T-helper 1 cell (primary cell): ENCODE measurements around the gene SLC13A4.
"Not testable (repeated sequence)": the region's sequence is repeated elsewhere in the genome, so short reads cannot be mapped to it uniquely, and the experiment has no call there.

Experiments
- DNase-seq, 5 donors: peaks; one replicate each; pipeline ENCODE4 v3.0.0-alpha.2; 2012 to 2020
- total RNA-seq, 4 donors: gene quantifications; one replicate each; lab custom pipeline; 2026; lab: John Stamatoyannopoulos, UW

Gene SLC13A4
- total RNA-seq: 0 to 0.54 (median 0) reads per million in 4 donors

GRCh38 chr7:135728136-135728669 is at the start of gene SLC13A4:
TSS of gene SLC13A4 (minus strand) at chr7:135728186. CDS start at chr7:135727496, 690 bp downstream.
- no peak for DNase-seq

- not testable (repeated sequence) for DNase-seq
Observed at GRCh38 chr7:135775915-135776314, 47.9 kb upstream of the SLC13A4 start.

- no peak for DNase-seq
Observed at GRCh38 chr7:135775230-135775629, 47.2 kb upstream of the SLC13A4 start.

DNA sequence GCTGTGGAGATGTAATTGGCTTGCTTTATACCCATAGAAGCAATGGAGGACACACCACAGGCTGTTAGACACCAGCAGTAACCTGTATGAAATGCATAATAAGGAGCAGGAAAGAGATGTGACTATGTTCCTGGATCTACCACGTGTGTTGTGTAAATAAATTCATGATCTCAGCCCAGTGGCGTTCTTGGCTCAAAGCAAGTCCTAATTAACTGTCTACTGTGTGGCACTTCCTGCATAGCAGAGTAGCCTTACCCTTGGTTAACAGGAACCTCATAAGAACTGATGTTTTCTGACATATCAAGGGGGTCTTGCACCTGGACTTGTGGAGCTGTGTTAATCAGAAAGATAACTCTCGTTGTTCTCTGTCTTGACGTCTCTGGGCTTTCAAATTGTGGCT is 46.3 kb upstream of the SLC13A4 start:
- no peak for DNase-seq

DNA sequence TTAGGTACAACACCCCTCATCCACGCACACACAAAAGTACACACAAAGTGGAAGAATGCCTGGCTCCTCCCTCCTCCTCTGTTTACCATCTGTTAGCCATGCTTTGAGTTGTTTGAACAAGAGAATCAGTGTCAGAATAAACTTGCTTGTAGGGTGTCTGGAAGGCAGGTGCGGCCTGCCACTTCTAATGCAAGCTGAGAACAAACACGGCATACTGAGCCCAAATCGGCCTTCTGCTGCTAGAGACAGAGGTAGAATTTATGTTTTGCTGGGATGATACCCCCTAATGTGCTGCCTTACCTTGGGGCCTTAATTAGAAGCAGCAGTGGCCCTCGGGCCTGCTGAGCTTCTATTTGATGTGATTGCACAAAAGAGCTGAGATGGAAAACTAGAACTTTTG is 45.5 kb upstream of the SLC13A4 start:
- no peak for DNase-seq

DNA sequence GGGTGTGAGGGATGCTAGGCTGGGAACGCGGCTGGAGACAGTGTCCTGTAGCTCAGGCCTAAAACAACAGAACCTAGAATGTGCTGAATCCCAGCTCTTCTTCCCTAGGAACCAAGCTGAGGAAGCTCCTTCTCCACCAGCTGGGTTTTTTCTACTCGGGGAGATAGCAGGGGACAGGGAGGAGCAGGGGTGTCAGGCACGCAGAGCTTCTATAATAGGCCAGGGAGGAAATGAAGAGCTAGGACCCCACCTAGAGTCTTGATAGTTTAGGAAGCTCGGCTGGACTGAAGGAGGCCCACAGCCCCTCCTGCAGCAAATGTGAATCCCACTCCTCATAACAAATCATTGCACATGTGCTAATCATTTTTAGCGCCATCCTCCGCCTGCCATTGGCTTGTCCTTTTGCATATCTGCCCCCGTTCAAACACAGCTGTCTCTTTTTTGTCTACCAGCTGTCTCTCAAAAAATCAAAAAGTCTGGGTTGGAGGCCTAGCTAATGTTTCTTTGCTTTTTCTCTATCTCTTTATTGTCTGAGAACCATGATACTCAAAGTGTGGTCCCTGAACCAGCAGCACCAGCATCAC is 44.7 kb upstream of the SLC13A4 start:
- no peak for DNase-seq

GRCh38 chr7:135771961-135772638 is 44.1 kb upstream of the SLC13A4 start:
- DNase-seq: no peak

GRCh38 chr7:135771051-135771450 is 43.1 kb upstream of the SLC13A4 start:
- no peak for DNase-seq

- DNase-seq: no peak
Observed at GRCh38 chr7:135770139-135770710, 42.2 kb upstream of the SLC13A4 start.

- no peak for DNase-seq
Observed at GRCh38 chr7:135769005-135769802, 41.2 kb upstream of the SLC13A4 start.

GRCh38 chr7:135768467-135768866 is 40.5 kb upstream of the SLC13A4 start:
- DNase-seq: no peak

DNA sequence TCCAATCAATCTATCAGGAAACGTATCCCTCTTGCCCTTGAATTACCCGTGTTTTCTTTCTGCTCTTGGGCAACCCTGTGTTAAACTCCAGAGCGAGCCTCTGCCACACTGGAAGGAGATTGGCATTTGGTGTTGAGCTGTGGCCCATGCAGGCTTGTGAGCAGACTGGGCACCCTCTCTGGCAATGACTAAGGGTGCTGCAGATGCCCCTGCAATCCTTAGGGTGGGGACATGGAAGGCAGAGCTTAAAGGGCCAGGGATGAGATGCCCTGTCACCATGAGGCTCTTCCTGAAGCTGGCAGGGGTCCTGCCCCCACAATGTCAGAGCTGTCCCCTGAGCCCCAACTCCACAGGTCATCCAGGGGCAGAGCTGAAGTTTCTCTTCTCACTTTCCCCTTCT is 40.1 kb upstream of the SLC13A4 start:
- no peak for DNase-seq

- DNase-seq: no peak
Observed at GRCh38 chr7:135763261-135763660, 35.3 kb upstream of the SLC13A4 start.

GRCh38 chr7:135761751-135762488 is 33.9 kb upstream of the SLC13A4 start:
- DNase-seq: no peak

- no peak for DNase-seq
Observed at GRCh38 chr7:135759532-135759931, 31.5 kb upstream of the SLC13A4 start.

DNA sequence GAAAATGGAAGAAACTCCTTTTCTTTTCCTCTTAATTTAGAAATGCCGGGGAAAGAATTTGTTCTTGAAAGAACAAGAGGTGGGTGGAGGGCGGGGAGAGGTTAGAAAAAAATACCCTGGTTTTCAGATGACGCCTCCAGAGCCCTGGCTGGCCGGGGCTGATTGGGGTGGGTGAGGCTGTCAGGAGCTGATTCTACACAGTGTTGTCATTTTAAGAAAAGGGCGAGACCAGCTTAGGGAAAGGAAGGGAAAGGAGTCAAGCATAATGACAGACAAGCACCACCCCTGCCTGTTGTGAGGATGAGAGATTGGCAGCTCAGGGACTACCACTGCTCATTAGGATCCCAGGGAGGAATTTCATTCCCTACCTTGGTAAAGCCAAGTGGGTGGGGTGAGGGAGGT is 30.5 kb upstream of the SLC13A4 start:
- DNase-seq: no peak

- DNase-seq: no peak
Observed at GRCh38 chr7:135757719-135758411, 29.9 kb upstream of the SLC13A4 start.

GRCh38 chr7:135756191-135756590 is 28.2 kb upstream of the SLC13A4 start:
- DNase-seq: no peak

- no peak for DNase-seq
Observed at GRCh38 chr7:135755351-135755753, 27.4 kb upstream of the SLC13A4 start.

DNA sequence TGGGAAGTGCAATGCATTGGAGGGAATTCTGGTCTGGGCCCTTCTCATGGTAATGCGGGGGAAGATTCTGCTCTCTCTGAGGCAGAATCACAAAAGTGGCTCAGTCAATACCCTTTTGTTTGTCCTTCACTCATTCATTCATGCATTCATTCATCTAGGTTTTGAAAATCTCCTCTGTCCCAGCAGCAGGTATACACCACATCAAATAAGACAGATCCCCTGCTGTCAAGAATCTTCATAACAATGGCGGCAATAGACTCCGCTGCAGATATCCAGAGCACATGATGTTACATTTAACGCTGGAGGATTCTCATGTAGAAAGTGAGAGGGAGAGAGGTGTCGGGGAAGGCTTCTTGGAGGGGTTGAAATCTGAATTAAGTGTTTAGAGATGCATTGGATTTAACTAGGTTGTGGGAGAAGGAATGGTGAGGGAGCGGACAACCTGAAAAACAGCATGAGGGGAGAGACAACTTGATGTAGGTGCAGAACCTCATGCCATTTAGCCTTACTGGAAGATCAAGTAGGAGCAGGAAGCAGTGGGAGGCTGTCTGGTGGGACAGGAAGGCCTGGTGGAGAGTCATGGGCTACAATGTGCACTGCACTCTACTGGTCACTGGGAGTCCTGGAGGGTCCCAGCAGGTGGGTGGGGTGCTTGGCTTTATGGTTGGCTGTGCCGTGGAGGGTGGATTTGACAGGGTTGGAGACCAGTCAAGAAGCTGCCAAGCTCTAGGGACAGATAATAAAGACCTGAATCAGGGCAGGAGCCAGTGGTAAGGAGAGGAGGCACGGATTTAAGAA is 25.8 kb upstream of the SLC13A4 start:
- no peak for DNase-seq

DNA sequence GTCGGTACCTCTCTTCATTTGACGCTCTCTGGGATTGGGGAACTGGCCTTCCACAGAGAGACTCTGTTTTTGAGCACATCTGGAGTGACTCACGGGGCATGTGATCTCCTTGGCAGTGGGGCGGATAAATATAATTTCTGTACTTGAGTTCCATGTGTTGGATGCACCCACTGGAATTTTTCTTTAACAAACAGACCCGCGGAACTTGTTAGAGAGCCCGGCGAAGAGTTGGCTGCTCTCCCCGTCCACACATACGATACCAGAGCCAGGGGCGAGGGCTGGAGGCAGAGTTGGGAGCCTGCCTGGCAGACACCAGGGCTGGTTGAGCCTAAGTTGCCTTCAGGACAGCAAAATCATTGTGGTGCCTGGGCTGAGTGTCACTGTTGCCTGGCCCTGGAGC is 20.8 kb upstream of the SLC13A4 start, which contains the start of gene FAM180A:
FAM180A (minus strand) TSS at position 44 of the 400 bp plus-strand sequence. CDS start 233 bp downstream, outside the sequence.
- DNase-seq: no peak
